Activated CD8-positive, alpha-beta memory T cell treated with anti-CD3 and anti-CD28 coated beads for 4 hours (primary cell): ENCODE results near the gene DNER.

Experiments used
- DNase-seq, 2 donors: peaks; one replicate each; pipeline ENCODE4 v3.0.0-alpha.2; 2020; ENCODE audit warnings: low read depth in 2 of 2

The DNER gene

GRCh38 chr2:229672021-229672420 lies 42.3 kb downstream of the DNER start:
- DNase-seq: no peak

- no peak for DNase-seq
These were observed 44.5 kb downstream of the DNER start for GRCh38 chr2:229669841-229670240.

DNA sequence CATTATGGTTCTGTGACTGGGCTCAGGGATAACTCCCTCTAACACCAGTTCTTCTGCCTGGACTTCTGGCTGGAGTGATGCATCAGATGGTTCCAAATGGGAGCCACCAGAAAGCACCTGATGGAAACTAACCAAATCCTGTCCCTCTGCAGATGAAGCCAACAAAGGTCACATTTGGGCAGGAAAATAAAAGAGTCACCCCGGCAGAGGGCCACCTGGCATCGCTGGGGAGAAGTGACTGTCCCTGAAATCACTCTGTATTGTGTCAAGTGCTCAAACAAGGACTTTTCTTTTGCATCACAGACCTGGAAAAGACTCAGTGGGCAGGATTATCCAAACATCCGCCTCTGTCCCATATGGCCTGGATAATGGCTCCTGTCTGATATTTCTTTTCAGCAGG lies 47.5 kb downstream of the DNER start:
- DNase-seq: no peak

GRCh38 chr2:229665158-229665557 lies 49.2 kb downstream of the DNER start:
- no peak for DNase-seq

GRCh38 chr2:229661478-229661877 lies 52.9 kb downstream of the DNER start:
- DNase-seq: no peak

- no peak for DNase-seq
These were observed 53.4 kb downstream of the DNER start for GRCh38 chr2:229660951-229661350.

DNA sequence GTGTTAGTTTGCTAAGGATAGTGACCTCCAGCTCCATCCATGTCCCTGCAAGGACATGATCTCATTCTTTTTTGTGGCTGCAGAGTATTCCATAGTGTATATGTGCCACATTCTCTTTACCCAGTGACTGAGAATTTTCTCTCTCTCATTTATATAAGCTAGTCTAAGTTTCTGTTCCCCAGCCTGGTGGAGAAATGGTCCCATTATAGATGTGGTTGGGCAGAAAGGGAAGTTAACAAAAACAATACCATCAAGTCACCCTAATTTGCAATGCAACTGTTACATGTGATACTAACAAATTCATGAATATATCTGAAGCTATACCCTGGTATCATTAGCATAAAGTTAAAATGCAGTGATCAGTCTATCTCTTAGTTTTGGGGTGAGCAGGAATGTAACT lies 54.0 kb downstream of the DNER start:
- DNase-seq: no peak

DNA sequence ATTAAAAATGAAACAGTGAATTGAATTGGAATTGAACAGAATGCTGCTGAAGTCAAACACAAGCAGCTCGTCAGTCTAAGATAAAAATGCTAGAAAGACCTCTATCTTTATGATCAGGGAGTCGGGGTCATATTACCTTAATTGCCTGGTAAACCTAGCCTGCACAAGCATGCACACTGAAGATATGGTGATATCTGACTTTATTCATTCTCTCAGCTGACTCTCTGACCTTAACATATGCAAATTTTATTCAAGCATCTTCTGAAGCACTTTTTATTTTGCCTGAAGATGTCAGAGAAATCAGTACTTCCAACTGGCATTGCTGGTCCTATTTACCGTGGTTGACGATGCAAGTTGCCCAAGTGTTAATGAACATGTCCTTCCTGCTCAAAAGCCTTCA lies 56.4 kb downstream of the DNER start:
- no peak for DNase-seq

- DNase-seq: no peak
These were observed 59.9 kb downstream of the DNER start for GRCh38 chr2:229654437-229654836.

DNA sequence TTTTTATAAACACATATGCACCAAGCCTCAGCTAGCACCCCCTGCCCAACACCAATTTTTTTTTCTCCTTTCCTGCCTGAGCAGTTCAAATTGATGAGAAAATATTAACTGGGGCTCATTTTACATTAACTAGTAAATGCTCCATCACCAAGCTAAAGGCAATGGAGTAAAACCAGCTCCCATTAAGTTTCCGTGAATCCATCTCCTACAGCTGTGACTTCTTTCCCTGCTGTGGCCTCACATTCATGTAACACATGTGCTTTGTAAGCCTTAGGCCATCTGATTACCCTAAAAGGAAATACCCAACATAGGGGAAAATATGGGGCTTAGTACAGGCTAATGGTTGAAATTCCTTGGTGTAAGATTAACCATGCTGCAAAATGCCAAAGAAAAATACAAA lies 60.8 kb downstream of the DNER start:
- DNase-seq: no peak

DNA sequence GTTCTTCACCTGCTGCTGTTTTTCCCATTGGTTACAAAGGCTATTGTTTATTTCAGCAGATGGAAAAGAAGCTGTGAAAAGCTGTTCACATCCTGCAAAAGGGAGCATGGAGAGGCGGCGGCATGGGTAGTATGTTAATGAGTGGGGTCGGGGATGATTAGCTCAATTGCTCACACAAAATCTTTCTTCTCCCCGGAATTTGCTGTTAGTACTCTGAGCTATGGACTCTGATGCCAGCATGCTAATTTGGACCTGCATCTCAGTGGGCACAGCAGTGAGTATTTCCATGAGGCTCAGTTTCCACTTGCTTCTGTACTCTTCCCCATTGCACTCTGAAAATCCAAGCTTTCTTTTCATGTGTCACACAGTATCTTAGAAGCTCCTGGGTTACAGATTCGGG lies 61.6 kb downstream of the DNER start:
- DNase-seq: no peak

DNA sequence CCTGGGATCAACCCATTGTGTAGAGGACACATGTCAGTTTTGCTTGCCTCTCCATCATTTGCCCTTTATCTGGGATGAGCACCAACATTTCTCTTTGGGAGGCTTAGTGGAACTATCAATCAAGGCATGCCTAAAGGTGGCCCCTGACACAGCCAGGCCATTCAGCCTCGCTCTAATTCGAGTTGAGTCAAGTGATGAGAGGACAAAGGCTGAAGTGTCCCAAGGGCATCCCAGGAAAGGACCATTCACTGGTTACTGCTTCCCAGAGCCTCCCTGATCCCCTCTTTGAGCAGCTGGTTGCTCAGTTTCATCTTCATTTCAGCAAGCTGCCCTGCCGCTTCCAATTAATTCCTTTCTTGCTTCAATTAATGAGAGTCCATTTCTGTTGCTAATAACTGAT lies 63.5 kb downstream of the DNER start:
- DNase-seq: no peak

DNA sequence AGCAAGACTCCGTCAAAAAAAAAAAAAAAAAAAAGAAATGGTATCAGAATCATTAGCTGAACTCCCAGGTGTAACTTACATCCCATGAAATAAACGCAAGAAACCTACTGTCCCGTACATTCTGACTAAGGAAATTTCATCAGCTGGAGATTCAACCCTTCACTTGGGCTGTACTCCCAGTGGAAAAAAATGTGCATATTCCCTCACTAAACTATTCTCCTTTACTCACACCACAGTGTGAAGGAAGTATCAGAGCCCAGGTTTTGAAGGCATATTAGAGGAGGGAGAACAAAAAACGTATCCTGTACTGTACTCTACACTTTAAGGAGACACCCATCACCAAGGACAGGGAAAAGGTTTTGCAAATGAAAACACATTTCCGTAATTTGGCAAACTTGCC lies 64.3 kb downstream of the DNER start:
- no peak for DNase-seq

DNA sequence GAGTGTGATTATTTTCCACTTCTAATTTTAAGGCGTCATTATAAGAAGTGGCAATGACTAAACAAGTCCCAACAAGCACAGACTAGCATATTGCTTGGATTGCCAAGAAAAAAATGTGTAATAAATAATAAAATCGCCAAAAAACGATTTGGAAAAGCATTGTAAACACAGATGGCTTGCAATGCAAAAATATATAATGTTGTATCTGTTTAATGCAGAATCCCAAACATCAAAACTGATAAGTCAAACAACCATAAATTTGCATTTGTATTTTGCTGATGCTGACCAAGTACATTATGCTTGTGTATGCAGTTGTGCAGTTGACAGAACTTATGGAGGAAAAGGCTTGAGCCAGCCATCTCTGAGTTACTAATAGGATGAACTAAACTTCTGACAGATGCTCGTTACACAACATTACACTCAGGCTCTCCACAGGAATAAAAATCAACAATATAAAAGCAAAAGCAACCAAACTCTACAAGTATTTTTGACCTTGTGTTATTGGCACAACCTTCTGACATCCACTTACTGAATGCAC lies 68.1 kb downstream of the DNER start:
- DNase-seq: no peak

DNA sequence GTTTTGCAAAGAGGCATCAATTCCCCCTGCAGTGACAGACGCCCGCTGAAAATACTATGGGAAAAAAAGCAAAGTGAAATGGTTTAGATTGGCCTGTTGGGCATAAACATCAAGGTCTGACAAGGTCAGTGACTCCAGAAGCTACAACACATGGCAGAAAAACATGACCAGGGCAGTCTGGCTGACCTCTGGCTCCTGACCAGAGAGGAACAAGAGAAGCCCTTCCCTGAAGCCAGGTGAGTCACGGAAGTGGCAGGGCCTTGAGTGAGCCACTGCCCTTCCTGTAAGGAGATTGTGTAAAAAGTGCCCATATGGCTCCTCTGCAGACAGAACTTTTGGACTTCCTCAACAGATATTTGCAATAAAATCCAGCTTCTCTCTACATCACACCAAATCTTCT lies 72.0 kb downstream of the DNER start:
- DNase-seq: no peak

- DNase-seq: no peak
These were observed 72.7 kb downstream of the DNER start for GRCh38 chr2:229641676-229642075.

DNA sequence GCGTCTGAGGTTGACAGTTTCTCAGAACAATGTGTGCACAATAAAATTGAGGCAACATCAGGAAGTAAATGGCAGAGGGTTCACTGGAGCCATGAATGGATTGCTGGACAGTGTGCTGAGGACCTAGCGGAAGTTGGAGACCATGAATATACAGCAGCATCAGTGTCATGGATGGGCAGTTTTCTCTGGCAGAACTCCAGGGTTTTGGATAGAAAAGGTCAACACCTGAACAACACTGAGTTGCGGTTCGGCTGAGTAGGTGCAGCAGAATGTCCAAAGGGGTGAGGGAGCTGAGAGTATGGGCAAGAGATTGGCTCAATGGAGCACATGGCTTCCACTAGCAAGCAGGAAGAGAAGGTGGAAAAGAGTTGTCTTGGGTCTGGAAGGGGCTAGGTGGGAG lies 73.7 kb downstream of the DNER start:
- no peak for DNase-seq

DNA sequence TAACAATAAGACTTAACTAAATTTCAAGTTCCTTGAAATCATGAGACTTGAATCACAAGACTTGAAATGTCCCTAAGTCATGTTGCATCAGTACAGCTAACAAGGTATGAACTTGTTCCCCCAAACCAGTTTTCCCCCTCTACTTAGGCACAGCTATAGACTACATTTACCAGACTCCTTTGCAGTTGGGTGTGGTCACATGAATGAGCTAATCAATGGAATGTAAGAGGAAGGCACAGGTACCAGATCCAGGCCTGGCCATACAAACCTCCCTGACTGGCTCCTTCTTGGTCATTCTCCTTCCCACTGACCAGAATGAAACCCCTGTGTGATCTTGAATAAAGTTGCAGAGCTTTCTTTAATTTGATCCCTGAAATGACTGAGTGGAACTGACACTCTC lies 77.8 kb downstream of the DNER start:
- no peak for DNase-seq

DNA sequence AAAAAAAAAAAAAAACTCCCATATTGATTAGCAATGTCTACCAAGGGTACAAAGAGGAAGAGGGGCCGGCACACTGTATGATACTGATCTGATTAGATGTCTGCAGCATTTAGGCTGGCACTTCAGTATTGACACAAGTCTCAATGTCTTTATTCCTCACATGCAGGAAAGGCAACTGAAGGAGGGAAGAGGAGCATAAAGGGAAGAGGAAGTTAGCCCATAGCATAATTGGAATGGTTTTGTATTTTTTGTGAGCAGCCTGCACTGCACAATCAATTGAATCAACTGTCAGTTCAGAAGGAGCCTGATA lies 79.0 kb downstream of the DNER start:
- DNase-seq: no peak

DNA sequence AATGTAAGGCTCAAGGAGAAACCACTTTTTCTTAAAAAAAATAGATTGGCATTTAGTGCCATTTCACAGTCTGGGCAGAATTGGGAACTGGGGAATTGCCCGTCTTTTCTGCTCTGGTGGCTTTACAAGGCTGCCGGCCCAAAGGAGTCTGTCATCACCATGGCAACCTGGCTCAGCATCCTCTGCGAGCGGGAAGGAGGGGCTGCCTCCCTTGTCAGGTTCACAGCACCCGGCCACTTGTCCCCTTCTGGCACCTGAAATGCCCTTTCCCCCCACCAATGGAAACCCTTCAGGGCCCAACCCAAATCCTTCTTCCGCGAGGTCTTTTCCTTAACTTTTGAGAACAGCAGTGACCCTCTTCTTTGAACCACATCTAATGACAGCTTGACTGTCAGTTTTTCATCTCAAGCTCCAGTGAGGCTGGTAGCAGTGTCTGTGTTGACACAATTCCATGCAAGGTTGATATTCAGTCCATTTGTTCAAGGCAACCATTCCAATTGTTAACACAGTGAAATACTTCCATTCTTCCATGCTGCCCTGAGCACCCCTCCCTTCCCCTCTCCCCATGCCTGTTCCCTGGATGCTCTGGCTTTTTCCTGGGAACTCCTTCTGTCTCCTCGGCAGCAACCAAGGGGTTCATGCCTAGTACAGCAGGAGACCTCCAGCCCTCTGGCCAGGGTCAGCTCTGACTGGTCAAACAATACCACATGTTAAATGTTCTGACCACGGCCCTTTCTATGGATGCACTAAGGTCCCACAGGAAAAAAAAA lies 79.6 kb downstream of the DNER start:
- DNase-seq: no peak

DNA sequence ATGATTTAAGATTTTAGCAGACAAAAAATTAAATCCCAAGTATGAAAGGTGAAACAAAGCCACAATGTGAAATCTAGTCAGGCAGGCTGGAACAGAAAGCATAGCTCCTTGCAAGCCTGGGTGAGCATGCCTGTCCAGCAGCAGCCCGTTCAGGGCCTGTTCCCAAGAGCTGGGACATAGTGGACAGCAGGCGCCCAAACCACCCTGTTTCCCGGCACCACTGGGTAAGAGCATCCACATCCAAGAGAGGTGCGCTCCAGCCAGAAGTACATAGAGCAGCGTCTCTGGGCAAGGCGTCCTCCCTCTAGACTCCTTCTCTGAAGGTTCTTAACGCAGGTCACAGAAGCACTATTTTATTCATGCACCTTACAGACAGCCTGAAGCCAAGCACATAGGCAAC lies 80.8 kb downstream of the DNER start:
- DNase-seq: no peak

GRCh38 chr2:229629039-229629438 lies 85.3 kb downstream of the DNER start:
- no peak for DNase-seq

DNA sequence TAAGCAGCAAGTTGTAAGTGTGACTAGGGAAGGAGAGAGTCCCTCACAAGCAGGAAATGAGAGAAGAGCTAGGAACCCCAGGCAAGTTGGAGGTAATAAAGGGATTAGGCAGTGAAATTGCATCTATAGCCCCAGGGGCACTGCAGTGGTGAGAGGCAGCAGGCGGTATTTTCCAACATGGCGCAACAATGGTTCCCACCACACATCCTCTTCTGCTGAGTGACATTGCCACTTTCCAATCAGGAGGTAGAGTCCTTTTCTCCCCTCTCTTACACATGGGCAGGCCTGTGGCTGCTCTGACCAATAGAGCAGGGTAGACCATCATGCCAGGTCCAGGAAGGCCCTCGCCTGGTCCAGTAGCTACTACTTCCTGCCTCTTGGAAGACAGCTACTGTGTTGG lies 86.6 kb downstream of the DNER start:
- no peak for DNase-seq
